ENCODE measurements around the gene CACNA1H.

GRCh38 chr16:1217526-1217925, 64.6 kb downstream of the CACNA1H start:
- TF ChIP-seq, protein P1, sequence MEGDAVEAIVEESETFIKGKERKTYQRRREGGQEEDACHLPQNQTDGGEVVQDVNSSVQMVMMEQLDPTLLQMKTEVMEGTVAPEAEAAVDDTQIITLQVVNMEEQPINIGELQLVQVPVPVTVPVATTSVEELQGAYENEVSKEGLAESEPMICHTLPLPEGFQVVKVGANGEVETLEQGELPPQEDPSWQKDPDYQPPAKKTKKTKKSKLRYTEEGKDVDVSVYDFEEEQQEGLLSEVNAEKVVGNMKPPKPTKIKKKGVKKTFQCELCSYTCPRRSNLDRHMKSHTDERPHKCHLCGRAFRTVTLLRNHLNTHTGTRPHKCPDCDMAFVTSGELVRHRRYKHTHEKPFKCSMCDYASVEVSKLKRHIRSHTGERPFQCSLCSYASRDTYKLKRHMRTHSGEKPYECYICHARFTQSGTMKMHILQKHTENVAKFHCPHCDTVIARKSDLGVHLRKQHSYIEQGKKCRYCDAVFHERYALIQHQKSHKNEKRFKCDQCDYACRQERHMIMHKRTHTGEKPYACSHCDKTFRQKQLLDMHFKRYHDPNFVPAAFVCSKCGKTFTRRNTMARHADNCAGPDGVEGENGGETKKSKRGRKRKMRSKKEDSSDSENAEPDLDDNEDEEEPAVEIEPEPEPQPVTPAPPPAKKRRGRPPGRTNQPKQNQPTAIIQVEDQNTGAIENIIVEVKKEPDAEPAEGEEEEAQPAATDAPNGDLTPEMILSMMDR (IDR thresholded peaks at IDR 0.05): no peak
- no peak for TF ChIP-seq EZH2phosphoT487 (IDR thresholded peaks at IDR 0.05)
